NOMO-1 (cell line): Measurements from ENCODE around the gene SAP25.
"Not testable (repeated sequence)": the region's sequence is repeated elsewhere in the genome, so short reads cannot be mapped to it uniquely, and the experiment has no call there.

Experiments used
- DNase-seq, 2 experiments: peaks; one replicate each; lab custom pipeline; 2025; ENCODE audit not compliant: unreplicated experiment in 2 of 2; lab: John Stamatoyannopoulos, UW

SAP25 gene

GRCh38 chr7:100538654-100539435, 34.9 kb downstream of the SAP25 start, which contains the start of gene AGFG2:
AGFG2 (plus strand) TSS chr7:100539203; CDS start chr7:100539347, 144 bp downstream.
- DNase-seq: peak; percentile 100

- no peak for DNase-seq
These were observed 35.4 kb downstream of the SAP25 start for GRCh38 chr7:100538348-100538653.

GRCh38 chr7:100536695-100537094, 37.0 kb downstream of the SAP25 start:
- DNase-seq: not testable (repeated sequence)

- not testable (repeated sequence) for DNase-seq
These were observed 37.7 kb downstream of the SAP25 start for GRCh38 chr7:100535982-100536381.

- DNase-seq: no peak
These were observed 41.3 kb downstream of the SAP25 start for GRCh38 chr7:100532165-100533022.

- not testable (repeated sequence) for DNase-seq
These were observed 45.4 kb downstream of the SAP25 start for GRCh38 chr7:100528108-100528866.

GRCh38 chr7:100523192-100523591, 50.5 kb downstream of the SAP25 start:
- DNase-seq: not testable (repeated sequence)
